HEK293 (cell line): ENCODE data around the gene ELL.

Source experiments
- BCL11A ChIP-seq: fragments of 450-650 bp; formaldehyde crosslinking; IDR thresholded peaks from 2 replicates; pipeline ENCODE4 v1.5.1; 2016; ENCODE audit warnings: low read depth, missing biosample characterization, missing genetic modification characterization
- SETDB1 ChIP-seq: IDR thresholded peaks from one replicate; pipeline ENCODE4 v1.6.1; 2017; ENCODE audit warnings: mild to moderate bottlenecking, low read length, moderate library complexity, mixed read lengths; ENCODE audit not compliant: insufficient read length
- SP7 ChIP-seq: fragments of 450-650 bp; formaldehyde crosslinking; IDR thresholded peaks from 2 replicates; pipeline ENCODE4 v1.5.1; 2016; ENCODE audit warnings: missing biosample characterization, missing genetic modification characterization
- YY1 ChIP-seq: fragments of 450-650 bp; formaldehyde crosslinking; IDR thresholded peaks from 2 replicates; pipeline ENCODE4 v1.5.1; 2018; ENCODE audit warnings: missing biosample characterization, missing genetic modification characterization
- ZBTB17 ChIP-seq: fragments of 450-650 bp; formaldehyde crosslinking; IDR thresholded peaks from 2 replicates; pipeline ENCODE4 v1.5.1; 2016; ENCODE audit warnings: missing biosample characterization, missing genetic modification characterization
- ZFHX2 ChIP-seq: fragments of 450-650 bp; formaldehyde crosslinking; conservative IDR thresholded peaks from 2 replicates; pipeline ENCODE4 v1.5.1; 2016; ENCODE audit warnings: missing biosample characterization, missing genetic modification characterization
- ZNF148 ChIP-seq: fragments of 450-650 bp; formaldehyde crosslinking; IDR thresholded peaks from 2 replicates; pipeline ENCODE4 v1.5.0; 2017; ENCODE audit warnings: missing biosample characterization, missing genetic modification characterization, borderline replicate concordance
- ZNF184 ChIP-seq: fragments of 450-650 bp; IDR thresholded peaks from 2 replicates; pipeline ENCODE4 v1.5.1; 2018; ENCODE audit warnings: missing biosample characterization, mild to moderate bottlenecking, missing genetic modification characterization
- ZNF24 ChIP-seq: fragments of 450-650 bp; formaldehyde crosslinking; IDR thresholded peaks from 2 replicates; pipeline ENCODE4 v1.5.1; 2016; ENCODE audit warnings: missing biosample characterization, missing genetic modification characterization
- ZNF324 ChIP-seq: fragments of 450-650 bp; formaldehyde crosslinking; IDR thresholded peaks from 2 replicates; pipeline ENCODE4 v1.5.1; 2016; ENCODE audit warnings: missing biosample characterization, missing genetic modification characterization
- ZNF518A ChIP-seq: fragments of 450-650 bp; formaldehyde crosslinking; conservative IDR thresholded peaks from 2 replicates; pipeline ENCODE4 v1.5.1; 2016; ENCODE audit warnings: low read depth, missing biosample characterization, missing genetic modification characterization
- ZNF530 ChIP-seq: fragments of 450-650 bp; formaldehyde crosslinking; IDR thresholded peaks from 2 replicates; pipeline ENCODE4 v1.5.1; 2016; ENCODE audit warnings: low read depth, missing biosample characterization, missing genetic modification characterization
- ZNF548 ChIP-seq: fragments of 450-650 bp; formaldehyde crosslinking; IDR thresholded peaks from 2 replicates; pipeline ENCODE4 v1.5.1; 2016; ENCODE audit warnings: missing biosample characterization, missing genetic modification characterization
- ZNF624 ChIP-seq: fragments of 450-650 bp; formaldehyde crosslinking; IDR thresholded peaks from 2 replicates; pipeline ENCODE4 v1.5.1; 2017; ENCODE audit warnings: missing biosample characterization, missing genetic modification characterization
- ZNF747 ChIP-seq: fragments of 450-650 bp; formaldehyde crosslinking; IDR thresholded peaks from 2 replicates; pipeline ENCODE4 v1.5.1; 2016; ENCODE audit warnings: missing biosample characterization, missing genetic modification characterization
- ZNF76 ChIP-seq: fragments of 450-650 bp; formaldehyde crosslinking; IDR thresholded peaks from 2 replicates; pipeline ENCODE4; 2016; ENCODE audit warnings: low read depth, missing biosample characterization, missing genetic modification characterization, borderline replicate concordance
- ZSCAN30 ChIP-seq: fragments of 450-650 bp; IDR thresholded peaks from 2 replicates; pipeline ENCODE4 v1.5.1; 2018; ENCODE audit warnings: missing biosample characterization, mild to moderate bottlenecking, missing genetic modification characterization, moderate library complexity
- TF ChIP-seq, protein P1 (sequence below): fragments of 450-650 bp; formaldehyde crosslinking; conservative IDR thresholded peaks from 2 replicates; pipeline ENCODE4 v1.5.1; 2016; ENCODE audit warnings: low read depth, missing biosample characterization, missing genetic modification characterization
- TF ChIP-seq, protein P2 (sequence below): fragments of 450-650 bp; formaldehyde crosslinking; IDR thresholded peaks from 2 replicates; pipeline ENCODE4 v1.5.1; 2016; ENCODE audit warnings: missing biosample characterization, missing genetic modification characterization, low read depth
- TF ChIP-seq, protein P3 (sequence below): fragments of 450-650 bp; formaldehyde crosslinking; IDR thresholded peaks from 2 replicates; pipeline ENCODE4 v1.5.1; 2016; ENCODE audit warnings: missing biosample characterization, missing genetic modification characterization

The ELL gene

DNA sequence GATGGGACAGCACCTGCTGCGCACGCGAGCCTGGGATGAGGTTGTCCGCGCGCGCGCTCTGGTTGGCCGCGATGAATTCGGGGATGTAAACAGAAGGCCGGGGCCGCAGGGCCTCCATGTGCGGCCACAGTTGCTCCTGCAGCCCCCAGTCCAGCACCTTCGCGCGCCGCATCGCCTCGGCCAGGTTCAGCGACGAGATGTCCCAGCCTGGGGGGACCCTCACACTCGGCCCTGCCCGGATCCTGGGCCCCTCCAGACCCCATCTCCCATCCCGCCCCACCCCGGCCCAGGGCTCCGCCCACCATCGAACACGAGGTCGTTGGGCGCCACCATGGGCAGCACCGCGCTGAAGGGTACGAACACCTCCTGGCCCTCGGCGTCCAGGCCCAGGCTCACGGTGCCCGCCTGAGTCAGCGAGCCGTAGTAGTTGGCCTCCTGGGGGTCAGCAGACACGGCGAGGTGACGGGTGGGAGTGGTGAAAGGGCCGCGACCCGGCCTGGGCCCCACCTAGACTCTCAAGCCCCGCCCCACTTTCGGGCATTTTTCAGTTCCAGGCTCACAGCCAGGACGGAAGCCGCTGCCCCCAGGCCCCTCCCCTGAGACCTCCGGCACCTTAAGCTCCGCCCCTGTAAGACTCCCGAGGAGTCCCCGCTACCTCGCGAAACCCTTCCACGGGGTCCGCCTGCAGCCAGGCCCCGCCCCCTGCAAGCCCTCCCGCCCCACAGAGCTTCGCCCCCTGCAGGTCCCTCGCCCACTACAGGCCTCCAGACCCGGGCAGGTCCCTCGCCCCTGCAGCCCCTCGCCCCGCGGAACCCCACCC is 85.0 kb downstream of the ELL start (continued):
- TF ChIP-seq, protein P1, sequence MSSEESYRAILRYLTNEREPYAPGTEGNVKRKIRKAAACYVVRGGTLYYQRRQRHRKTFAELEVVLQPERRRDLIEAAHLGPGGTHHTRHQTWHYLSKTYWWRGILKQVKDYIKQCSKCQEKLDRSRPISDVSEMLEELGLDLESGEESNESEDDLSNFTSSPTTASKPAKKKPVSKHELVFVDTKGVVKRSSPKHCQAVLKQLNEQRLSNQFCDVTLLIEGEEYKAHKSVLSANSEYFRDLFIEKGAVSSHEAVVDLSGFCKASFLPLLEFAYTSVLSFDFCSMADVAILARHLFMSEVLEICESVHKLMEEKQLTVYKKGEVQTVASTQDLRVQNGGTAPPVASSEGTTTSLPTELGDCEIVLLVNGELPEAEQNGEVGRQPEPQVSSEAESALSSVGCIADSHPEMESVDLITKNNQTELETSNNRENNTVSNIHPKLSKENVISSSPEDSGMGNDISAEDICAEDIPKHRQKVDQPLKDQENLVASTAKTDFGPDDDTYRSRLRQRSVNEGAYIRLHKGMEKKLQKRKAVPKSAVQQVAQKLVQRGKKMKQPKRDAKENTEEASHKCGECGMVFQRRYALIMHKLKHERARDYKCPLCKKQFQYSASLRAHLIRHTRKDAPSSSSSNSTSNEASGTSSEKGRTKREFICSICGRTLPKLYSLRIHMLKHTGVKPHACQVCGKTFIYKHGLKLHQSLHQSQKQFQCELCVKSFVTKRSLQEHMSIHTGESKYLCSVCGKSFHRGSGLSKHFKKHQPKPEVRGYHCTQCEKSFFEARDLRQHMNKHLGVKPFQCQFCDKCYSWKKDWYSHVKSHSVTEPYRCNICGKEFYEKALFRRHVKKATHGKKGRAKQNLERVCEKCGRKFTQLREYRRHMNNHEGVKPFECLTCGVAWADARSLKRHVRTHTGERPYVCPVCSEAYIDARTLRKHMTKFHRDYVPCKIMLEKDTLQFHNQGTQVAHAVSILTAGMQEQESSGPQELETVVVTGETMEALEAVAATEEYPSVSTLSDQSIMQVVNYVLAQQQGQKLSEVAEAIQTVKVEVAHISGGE (tag by site-specific recombination), result no peak
- TF ChIP-seq ZNF624 (tag by site-specific recombination), result no peak
- TF ChIP-seq SETDB1, result no peak
- no peak for TF ChIP-seq ZNF530 (tag by site-specific recombination)
- TF ChIP-seq, protein P2, sequence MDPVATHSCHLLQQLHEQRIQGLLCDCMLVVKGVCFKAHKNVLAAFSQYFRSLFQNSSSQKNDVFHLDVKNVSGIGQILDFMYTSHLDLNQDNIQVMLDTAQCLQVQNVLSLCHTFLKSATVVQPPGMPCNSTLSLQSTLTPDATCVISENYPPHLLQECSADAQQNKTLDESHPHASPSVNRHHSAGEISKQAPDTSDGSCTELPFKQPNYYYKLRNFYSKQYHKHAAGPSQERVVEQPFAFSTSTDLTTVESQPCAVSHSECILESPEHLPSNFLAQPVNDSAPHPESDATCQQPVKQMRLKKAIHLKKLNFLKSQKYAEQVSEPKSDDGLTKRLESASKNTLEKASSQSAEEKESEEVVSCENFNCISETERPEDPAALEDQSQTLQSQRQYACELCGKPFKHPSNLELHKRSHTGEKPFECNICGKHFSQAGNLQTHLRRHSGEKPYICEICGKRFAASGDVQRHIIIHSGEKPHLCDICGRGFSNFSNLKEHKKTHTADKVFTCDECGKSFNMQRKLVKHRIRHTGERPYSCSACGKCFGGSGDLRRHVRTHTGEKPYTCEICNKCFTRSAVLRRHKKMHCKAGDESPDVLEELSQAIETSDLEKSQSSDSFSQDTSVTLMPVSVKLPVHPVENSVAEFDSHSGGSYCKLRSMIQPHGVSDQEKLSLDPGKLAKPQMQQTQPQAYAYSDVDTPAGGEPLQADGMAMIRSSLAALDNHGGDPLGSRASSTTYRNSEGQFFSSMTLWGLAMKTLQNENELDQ (tag by site-specific recombination), result no peak
- no peak for TF ChIP-seq ZSCAN30 (tag by site-specific recombination)
- no peak for TF ChIP-seq ZBTB17 (tag by site-specific recombination)
- 0 out of 2 replicates have a peak, but pooled peaks have one; percentile 33 for TF ChIP-seq ZNF324 (tag by site-specific recombination)
- TF ChIP-seq ZNF518A, result no peak
- TF ChIP-seq, protein P3, sequence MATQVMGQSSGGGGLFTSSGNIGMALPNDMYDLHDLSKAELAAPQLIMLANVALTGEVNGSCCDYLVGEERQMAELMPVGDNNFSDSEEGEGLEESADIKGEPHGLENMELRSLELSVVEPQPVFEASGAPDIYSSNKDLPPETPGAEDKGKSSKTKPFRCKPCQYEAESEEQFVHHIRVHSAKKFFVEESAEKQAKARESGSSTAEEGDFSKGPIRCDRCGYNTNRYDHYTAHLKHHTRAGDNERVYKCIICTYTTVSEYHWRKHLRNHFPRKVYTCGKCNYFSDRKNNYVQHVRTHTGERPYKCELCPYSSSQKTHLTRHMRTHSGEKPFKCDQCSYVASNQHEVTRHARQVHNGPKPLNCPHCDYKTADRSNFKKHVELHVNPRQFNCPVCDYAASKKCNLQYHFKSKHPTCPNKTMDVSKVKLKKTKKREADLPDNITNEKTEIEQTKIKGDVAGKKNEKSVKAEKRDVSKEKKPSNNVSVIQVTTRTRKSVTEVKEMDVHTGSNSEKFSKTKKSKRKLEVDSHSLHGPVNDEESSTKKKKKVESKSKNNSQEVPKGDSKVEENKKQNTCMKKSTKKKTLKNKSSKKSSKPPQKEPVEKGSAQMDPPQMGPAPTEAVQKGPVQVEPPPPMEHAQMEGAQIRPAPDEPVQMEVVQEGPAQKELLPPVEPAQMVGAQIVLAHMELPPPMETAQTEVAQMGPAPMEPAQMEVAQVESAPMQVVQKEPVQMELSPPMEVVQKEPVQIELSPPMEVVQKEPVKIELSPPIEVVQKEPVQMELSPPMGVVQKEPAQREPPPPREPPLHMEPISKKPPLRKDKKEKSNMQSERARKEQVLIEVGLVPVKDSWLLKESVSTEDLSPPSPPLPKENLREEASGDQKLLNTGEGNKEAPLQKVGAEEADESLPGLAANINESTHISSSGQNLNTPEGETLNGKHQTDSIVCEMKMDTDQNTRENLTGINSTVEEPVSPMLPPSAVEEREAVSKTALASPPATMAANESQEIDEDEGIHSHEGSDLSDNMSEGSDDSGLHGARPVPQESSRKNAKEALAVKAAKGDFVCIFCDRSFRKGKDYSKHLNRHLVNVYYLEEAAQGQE (tag by site-specific recombination), result no peak
- peak; percentile 31; the same call in 1 of the 2 replicates for TF ChIP-seq SP7 (tag by site-specific recombination)
- no peak for TF ChIP-seq ZNF548 (tag by site-specific recombination)
- no peak for TF ChIP-seq ZNF24 (tag by site-specific recombination)
- peak; percentile 55; the same call in 1 of the 2 replicates for TF ChIP-seq YY1 (tag by site-specific recombination)
- no peak for TF ChIP-seq ZNF76 (tag by site-specific recombination)
- no peak for TF ChIP-seq ZNF184 (tag by site-specific recombination)
- TF ChIP-seq ZNF148 (tag by site-specific recombination), result no peak
- no peak for TF ChIP-seq ZNF747 (tag by site-specific recombination)
- no peak; the same call in 1 of the 2 replicates for TF ChIP-seq BCL11A
- TF ChIP-seq ZFHX2, result no peak; the same call in 1 of the 2 replicates
